HepG2 (cell line): ENCODE data around the gene HOXC9. TPM values are rescaled to one million over a fixed set of nuclear protein-coding genes. Genes with fewer than 3 reads are reported as not detected.

Experiments
- ATAC-seq: fragments of 200-7000 bp; cut with Tn5 transposase; 3 replicates; pipeline ENCODE4 v1.9.1; 2020; ENCODE audit warnings: mild to moderate bottlenecking, moderate library complexity
- BruUV-seq: library from RNA; stranded (reverse); fragments of 400-500 nt; replicated peaks from 2 replicates; lab custom pipeline; 2021; lab: Mats Ljungman, UMichigan
- CTCF ChIA-PET: fragments of 300-600 bp; formaldehyde crosslinking; extraction: SDS; loops from one replicate; lab custom pipeline; 2021; ENCODE audit warnings: low total read pairs, inconsistent platforms, low intra/inter-chr PET ratio; lab: Yijun Ruan, JAX
- POLR2A ChIA-PET: fragments of 350-600 bp; sonication (Branson Sonifier 250); formaldehyde crosslinking; loops from one replicate; lab custom pipeline; 2020; ENCODE audit warnings: antibody characterized with exemption, inconsistent platforms; lab: Yijun Ruan, JAX
- DNase-seq: peaks from one replicate; pipeline ENCODE4 v3.0.0-alpha.2; 2015; ENCODE audit warnings: low spot score
- FAIRE-seq: peaks from 3 replicates; lab custom pipeline; 2011; peaks lifted over from hg19 to GRCh38; lab: Jason Lieb, UNC
- H2AFZ ChIP-seq: one replicate; pipeline ENCODE4 v1.6.1; 2011; ENCODE audit warnings: low read length, inconsistent platforms
- H3K27ac ChIP-seq: fragments of 300-600 bp; 3 replicates; pipeline ENCODE4 v1.8.0; 2011; ENCODE audit warnings: mixed run types, mild to moderate bottlenecking, mixed read lengths, low read length, inconsistent platforms; ENCODE audit not compliant: insufficient read depth; ENCODE audit errors: extremely low read length
- H3K27me3 ChIP-seq, 2 experiments: fragments of 200-600 bp in 1 of 2; 2 replicates in 1 of 2; 3 replicates in 1 of 2; pipeline versions ENCODE4 v1.6.0 to v1.8.0; 2011; ENCODE audit warnings: low read length in 2 of 2, mild to moderate bottlenecking in 2 of 2, moderate library complexity in 2 of 2, inconsistent platforms in 1 of 2; ENCODE audit not compliant: insufficient read depth in 2 of 2, control insufficient read depth in 1 of 2
- H3K36me3 ChIP-seq, 2 experiments: fragments of 200-600 bp in 1 of 2; replicated peaks in 1 of 2; 2 replicates in 1 of 2; 3 replicates in 1 of 2; pipeline versions ENCODE4 v1.5.1 to v1.8.0; 2011; ENCODE audit warnings: low read length in 2 of 2, inconsistent platforms in 1 of 2; ENCODE audit not compliant: insufficient read depth in 2 of 2, control insufficient read depth in 1 of 2
- H3K4me1 ChIP-seq: 2 replicates; pipeline ENCODE4 v1.5.1; 2012; ENCODE audit warnings: low read length, inconsistent platforms; ENCODE audit not compliant: insufficient read depth
- H3K4me2 ChIP-seq: 2 replicates; pipeline ENCODE4 v1.6.0; 2011; ENCODE audit warnings: low read depth, low read length, inconsistent platforms
- H3K4me3 ChIP-seq, 3 experiments: fragments of 200-600 bp in 1 of 3; sonication (generic), shearing (Covaris generic) in 1 of 3; replicated peaks in 1 of 3; 2 replicates each; pipeline ENCODE4 v1.5.1; 2011 to 2016; ENCODE audit warnings: low read length in 3 of 3, inconsistent platforms in 2 of 3, low read depth in 2 of 3, mild to moderate bottlenecking in 2 of 3, control low read depth in 1 of 3, mixed read lengths in 1 of 3; ENCODE audit not compliant: insufficient read depth in 1 of 3
- H3K79me2 ChIP-seq: one replicate; pipeline ENCODE4 v1.6.1; 2011; ENCODE audit warnings: low read length, inconsistent platforms; ENCODE audit not compliant: insufficient read depth
- H3K9ac ChIP-seq: 2 replicates; pipeline ENCODE4 v1.6.0; 2011; ENCODE audit warnings: mild to moderate bottlenecking, low read depth, low read length, inconsistent platforms; ENCODE audit not compliant: insufficient read depth
- H3K9me3 ChIP-seq: 2 replicates; pipeline ENCODE4 v1.5.1; 2012; ENCODE audit warnings: mild to moderate bottlenecking, low read length
- H4K20me1 ChIP-seq: 2 replicates; pipeline ENCODE4 v1.6.0; 2011; ENCODE audit warnings: inconsistent platforms, mild to moderate bottlenecking, low read length, moderate library complexity; ENCODE audit not compliant: insufficient read depth
- HMG20B ChIP-seq: conservative IDR thresholded peaks from 2 replicates; pipeline ENCODE4 v1.6.1; 2016; ENCODE audit warnings: missing genetic modification reagents, missing compliant biosample characterization
- NAIF1 ChIP-seq: sonication (generic); formaldehyde crosslinking; IDR thresholded peaks from 2 replicates; pipeline ENCODE4 v1.5.0; 2020; ENCODE audit warnings: mild to moderate bottlenecking, missing genetic modification reagents, borderline replicate concordance
- NKX3-1 ChIP-seq: sonication (generic); formaldehyde crosslinking; IDR thresholded peaks from 2 replicates; pipeline ENCODE4 v1.5.0; 2020; ENCODE audit warnings: missing genetic modification reagents
- SMAD1 ChIP-seq: sonication (generic); formaldehyde crosslinking; IDR thresholded peaks from 2 replicates; pipeline ENCODE4 v1.4.0; 2020; ENCODE audit warnings: missing genetic modification reagents, low read depth, mild to moderate bottlenecking, borderline replicate concordance
- ZBTB7B ChIP-seq: sonication (generic); formaldehyde crosslinking; IDR thresholded peaks from 2 replicates; pipeline ENCODE4 v1.4.0; 2020; ENCODE audit warnings: missing genetic modification reagents
- ZMYM3 ChIP-seq: sonication (generic); formaldehyde crosslinking; IDR thresholded peaks from 2 replicates; pipeline ENCODE4 v1.5.1; 2020; ENCODE audit warnings: mild to moderate bottlenecking, missing genetic modification reagents
- ZNF782 ChIP-seq: sonication (generic); formaldehyde crosslinking; IDR thresholded peaks from 2 replicates; pipeline ENCODE4 v1.4.0; 2020; ENCODE audit warnings: missing genetic modification reagents, mild to moderate bottlenecking, borderline replicate concordance
- WGBS: methylation state at CpG from one replicate; pipeline ENCODE4 v1.1.6; 2017; ENCODE audit warnings: low lambda C conversion rate; 5-methylcytosine and 5-hydroxymethylcytosine counted together
- in situ Hi-C: cut with HindIII; loops from 2 replicates; pipeline ENCODE4 v1.10.0; 2017; ENCODE audit warnings: low pct_unique_long_range_greater_than_20kb; ENCODE audit not compliant: extremely low pct_ligation_motif_present
- intact Hi-C: fragments of 100-400 bp; cut with micrococcal nuclease; formaldehyde crosslinking; loops from one replicate; pipeline ENCODE4 v1.10.0; 2022; ENCODE audit not compliant: unreplicated experiment
- polyA plus RNA-seq, 8 experiments: library from polyadenylated mRNA; depleted of rRNA in 3 of 8; stranded (reverse) in 7 of 8; unstranded in 1 of 8; fragments of >200 nt; fragmentation: Illumina TruSeq in 4 of 8; extraction: Trizol in 4 of 8; gene quantifications; 2 replicates each; pipeline versions ENCODE4 v1.2.1 to v1.2.3, GENCODE V29; 2011 to 2016; ENCODE audit warnings: low read depth in 4 of 8, missing spikeins in 1 of 8, mixed read lengths in 1 of 8; ENCODE audit not compliant: insufficient read depth in 1 of 8
- total RNA-seq, 5 experiments: library from RNA; depleted of rRNA; stranded (reverse); fragments of >200 nt; fragmentation: Illumina TruSeq; extraction: Trizol; gene quantifications; 2 replicates each; pipeline ENCODE4 v1.2.3, GENCODE V29; 2016; ENCODE audit warnings: low read depth in 1 of 5
- TF ChIP-seq, protein P1 (sequence below): sonication (generic); formaldehyde crosslinking; IDR thresholded peaks from 2 replicates; pipeline ENCODE4 v1.5.0; 2020; ENCODE audit warnings: missing genetic modification reagents
- TF ChIP-seq, protein P2 (sequence below): sonication (generic); formaldehyde crosslinking; IDR thresholded peaks from 2 replicates; pipeline ENCODE4 v1.5.0; 2020; ENCODE audit warnings: mild to moderate bottlenecking, missing genetic modification reagents
- TF ChIP-seq, protein P3 (sequence below): sonication (generic); formaldehyde crosslinking; IDR thresholded peaks from 2 replicates; pipeline ENCODE4 v1.9.0; 2021; ENCODE audit warnings: missing genetic modification reagents, borderline replicate concordance

Gene HOXC9
- total and polyA plus RNA-seq, 2 of the 13 experiments (the other 11 are each of a cell fraction or from before 2014, with no cell fraction given): 0.11 to 1.1 TPM

DNA sequence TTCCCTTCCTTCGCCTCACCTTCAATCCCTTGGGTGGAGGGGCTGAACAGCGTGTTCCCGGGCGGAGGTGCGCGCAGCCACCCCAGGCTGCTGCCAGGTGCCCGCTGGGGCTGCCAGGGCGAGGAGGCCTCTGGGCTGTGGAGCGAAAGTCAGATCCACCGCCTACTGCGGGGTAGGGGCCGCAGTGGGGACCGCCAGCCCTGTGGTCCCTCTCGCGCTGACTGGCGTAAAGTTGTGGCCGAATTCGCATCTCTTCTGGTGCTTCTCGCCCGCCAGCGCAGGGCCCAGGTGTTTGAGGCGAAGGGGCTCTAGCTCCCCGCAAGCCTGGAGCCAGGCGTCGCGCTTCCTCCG is 46.8 kb downstream of the HOXC9 start:
- Histone ChIP-seq H3K4me3 (no peak overlapping the region), H3K9ac (no peak overlapping the region), H3K36me3 (no peaks in the 10 kb centered on the region), H2AFZ (no peak overlapping the region), H3K9me3 (no peaks in the 10 kb centered on the region), H3K4me1 (no peaks in the 10 kb centered on the region), H3K4me2 (no peak overlapping the region), H3K27ac (no peak overlapping the region), H3K27me3 (peaks cover 5 to 77% of the 10 kb centered on the region in 2 experiments), H3K79me2 (no peaks in the 10 kb centered on the region), H4K20me1 (no peaks in the 10 kb centered on the region)
- ATAC-seq (no peak), FAIRE-seq (no peak), DNase-seq (no peak)
- in situ Hi-C loops: no loop called here
- BruUV-seq: no TSS peak
- intact Hi-C loops: no loop called here
- TF ChIP-seq NKX3-1 (CRISPR knock-in tag) (no peak), SMAD1 (CRISPR knock-in tag) (no peak)
- ChIA-PET CTCF (no interaction called here), POLR2A (no interaction called here)
- 39% methylated on average over 10 of the region's 27 CpGs for WGBS

DNA sequence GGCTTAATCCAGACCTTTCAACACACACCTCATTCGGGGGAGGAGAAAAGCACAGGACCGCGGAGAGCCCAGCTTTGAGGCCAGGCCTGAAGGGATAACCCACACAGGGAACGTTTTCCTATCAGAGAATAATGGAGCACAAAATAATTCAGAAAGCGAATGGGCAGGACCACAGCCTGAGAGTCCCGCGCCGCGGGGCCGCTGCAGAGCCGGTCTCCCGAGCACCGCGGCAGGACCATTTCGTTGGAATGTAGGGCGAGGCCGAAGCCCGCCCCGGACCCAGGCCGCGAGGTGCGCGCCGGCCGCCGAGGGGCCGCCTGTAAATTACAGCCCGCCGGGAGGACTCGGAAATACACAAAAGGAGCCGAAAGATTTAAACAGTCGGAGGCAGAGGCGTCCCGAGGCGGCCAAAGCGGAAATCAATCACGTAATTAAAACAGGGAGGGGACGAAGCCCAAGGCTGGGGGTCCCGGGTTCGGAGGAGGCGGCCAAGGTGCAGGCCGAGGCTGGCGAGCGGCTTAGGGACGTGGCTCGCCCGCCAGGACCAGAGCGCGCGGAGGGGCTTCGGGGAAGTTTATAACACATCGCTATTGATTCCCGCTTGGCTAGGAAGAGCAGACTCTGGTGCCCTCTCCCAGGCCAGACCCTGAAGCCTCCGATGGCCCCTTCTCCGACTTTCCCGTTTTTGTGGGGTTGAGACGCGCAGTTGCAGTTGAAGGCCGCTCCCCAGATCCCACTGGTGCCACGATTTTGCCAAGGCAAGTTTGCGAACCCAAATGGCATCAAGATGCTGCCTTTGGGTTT is 47.4 kb downstream of the HOXC9 start:
- no peaks in the 10 kb centered on the region for H3K9me3 ChIP-seq
- DNase-seq: no peak
- intact Hi-C loops (no loop called here), in situ Hi-C loops (no loop called here)
- FAIRE-seq: no peak
- no peaks in the 10 kb centered on the region for H3K4me1 ChIP-seq
- H3K27ac ChIP-seq: no peak overlapping the region
- no peak overlapping the region for H3K9ac ChIP-seq
- ChIA-PET CTCF (no interaction called here), POLR2A (no interaction called here)
- H2AFZ ChIP-seq: no peak overlapping the region
- H3K79me2 ChIP-seq: no peaks in the 10 kb centered on the region
- H3K36me3 ChIP-seq: no peaks in the 10 kb centered on the region
- ATAC-seq: no peak
- peaks cover 5 to 80% of the 10 kb centered on the region in 2 experiments for H3K27me3 ChIP-seq
- WGBS: 39% methylated on average over 57 of the region's 61 CpGs
- no peak overlapping the region for H3K4me3 ChIP-seq
- BruUV-seq: no TSS peak
- no peaks in the 10 kb centered on the region for H4K20me1 ChIP-seq
- no peak overlapping the region for H3K4me2 ChIP-seq
- TF ChIP-seq NAIF1 (CRISPR knock-in tag) (no peak), ZBTB7B (CRISPR knock-in tag) (no peak), HMG20B (CRISPR knock-in tag) (no peak), ZMYM3 (CRISPR knock-in tag) (no peak), ZNF782 (CRISPR knock-in tag) (no peak)
- TF ChIP-seq, protein P1, sequence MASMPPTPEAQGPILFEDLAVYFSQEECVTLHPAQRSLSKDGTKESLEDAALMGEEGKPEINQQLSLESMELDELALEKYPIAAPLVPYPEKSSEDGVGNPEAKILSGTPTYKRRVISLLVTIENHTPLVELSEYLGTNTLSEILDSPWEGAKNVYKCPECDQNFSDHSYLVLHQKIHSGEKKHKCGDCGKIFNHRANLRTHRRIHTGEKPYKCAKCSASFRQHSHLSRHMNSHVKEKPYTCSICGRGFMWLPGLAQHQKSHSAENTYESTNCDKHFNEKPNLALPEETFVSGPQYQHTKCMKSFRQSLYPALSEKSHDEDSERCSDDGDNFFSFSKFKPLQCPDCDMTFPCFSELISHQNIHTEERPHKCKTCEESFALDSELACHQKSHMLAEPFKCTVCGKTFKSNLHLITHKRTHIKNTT (CRISPR knock-in tag): no peak
- TF ChIP-seq, protein P2, sequence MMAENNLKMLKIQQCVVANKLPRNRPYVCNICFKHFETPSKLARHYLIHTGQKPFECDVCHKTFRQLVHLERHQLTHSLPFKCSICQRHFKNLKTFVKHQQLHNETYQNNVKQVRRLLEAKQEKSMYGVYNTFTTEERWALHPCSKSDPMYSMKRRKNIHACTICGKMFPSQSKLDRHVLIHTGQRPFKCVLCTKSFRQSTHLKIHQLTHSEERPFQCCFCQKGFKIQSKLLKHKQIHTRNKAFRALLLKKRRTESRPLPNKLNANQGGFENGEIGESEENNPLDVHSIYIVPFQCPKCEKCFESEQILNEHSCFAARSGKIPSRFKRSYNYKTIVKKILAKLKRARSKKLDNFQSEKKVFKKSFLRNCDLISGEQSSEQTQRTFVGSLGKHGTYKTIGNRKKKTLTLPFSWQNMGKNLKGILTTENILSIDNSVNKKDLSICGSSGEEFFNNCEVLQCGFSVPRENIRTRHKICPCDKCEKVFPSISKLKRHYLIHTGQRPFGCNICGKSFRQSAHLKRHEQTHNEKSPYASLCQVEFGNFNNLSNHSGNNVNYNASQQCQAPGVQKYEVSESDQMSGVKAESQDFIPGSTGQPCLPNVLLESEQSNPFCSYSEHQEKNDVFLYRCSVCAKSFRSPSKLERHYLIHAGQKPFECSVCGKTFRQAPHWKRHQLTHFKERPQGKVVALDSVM (CRISPR knock-in tag): no peak
- TF ChIP-seq, protein P3, sequence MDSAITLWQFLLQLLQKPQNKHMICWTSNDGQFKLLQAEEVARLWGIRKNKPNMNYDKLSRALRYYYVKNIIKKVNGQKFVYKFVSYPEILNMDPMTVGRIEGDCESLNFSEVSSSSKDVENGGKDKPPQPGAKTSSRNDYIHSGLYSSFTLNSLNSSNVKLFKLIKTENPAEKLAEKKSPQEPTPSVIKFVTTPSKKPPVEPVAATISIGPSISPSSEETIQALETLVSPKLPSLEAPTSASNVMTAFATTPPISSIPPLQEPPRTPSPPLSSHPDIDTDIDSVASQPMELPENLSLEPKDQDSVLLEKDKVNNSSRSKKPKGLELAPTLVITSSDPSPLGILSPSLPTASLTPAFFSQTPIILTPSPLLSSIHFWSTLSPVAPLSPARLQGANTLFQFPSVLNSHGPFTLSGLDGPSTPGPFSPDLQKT (CRISPR knock-in tag): no peak
